Medulla oblongata (tissue), 1 donor: Measurements from ENCODE around the gene NFE2L1.
"Not testable (repeated sequence)": the region's sequence is repeated elsewhere in the genome, so short reads cannot be mapped to it uniquely, and the experiment has no call there.

Experiments used
- DNase-seq: peaks from one replicate; pipeline ENCODE4 v3.0.0-alpha.2; 2015; ENCODE audit errors: extremely low spot score

NFE2L1 gene

DNA sequence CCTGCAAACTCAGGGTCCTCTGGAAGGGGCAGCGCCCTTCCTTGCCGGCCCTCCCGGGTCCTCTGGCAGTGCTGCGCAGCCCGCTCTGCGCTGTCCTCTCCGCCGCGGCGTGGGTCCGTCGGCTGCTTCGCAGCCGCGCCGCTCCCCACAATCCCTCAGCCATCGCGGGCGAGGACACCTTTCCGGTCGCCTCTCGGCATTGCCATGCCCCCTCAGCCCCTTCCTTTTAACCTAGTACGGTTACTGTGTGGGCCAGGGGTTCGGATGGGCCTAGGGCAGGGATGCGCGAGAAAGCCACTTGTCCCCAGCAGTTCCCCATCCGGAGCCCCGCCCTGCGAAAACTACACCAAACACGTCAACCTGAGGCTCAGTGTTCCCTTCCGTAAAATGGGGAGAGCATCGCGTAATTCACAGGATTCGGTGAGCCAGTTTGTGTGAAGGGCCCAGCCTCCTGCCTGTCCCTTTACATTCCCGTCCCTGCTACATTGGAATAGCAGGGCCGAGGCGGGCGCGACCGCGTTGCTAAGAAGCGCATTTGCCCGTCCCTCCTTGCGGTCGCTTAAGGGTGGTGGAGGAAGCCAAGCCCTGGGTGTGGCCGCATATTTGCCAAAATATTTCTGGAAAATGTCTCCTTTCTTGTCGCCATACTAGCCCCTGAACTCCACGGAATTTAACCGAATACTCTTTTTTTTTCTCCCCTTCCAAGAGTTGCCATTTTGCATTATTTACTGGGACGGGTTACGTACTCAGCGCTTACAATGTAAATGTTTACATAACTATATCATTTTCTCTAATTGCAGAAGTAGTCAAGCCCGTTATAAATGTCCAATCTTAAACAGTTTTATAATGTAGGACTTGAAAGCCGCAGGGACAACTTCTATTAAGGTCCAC, 23.8 kb upstream of the NFE2L1 start:
- DNase-seq, result peak; percentile 47

GRCh38 chr17:48025040-48025903, 22.9 kb upstream of the NFE2L1 start:
- DNase-seq, result peak; percentile 99

GRCh38 chr17:48025904-48026501, 22.2 kb upstream of the NFE2L1 start:
- DNase-seq, result no peak

DNA sequence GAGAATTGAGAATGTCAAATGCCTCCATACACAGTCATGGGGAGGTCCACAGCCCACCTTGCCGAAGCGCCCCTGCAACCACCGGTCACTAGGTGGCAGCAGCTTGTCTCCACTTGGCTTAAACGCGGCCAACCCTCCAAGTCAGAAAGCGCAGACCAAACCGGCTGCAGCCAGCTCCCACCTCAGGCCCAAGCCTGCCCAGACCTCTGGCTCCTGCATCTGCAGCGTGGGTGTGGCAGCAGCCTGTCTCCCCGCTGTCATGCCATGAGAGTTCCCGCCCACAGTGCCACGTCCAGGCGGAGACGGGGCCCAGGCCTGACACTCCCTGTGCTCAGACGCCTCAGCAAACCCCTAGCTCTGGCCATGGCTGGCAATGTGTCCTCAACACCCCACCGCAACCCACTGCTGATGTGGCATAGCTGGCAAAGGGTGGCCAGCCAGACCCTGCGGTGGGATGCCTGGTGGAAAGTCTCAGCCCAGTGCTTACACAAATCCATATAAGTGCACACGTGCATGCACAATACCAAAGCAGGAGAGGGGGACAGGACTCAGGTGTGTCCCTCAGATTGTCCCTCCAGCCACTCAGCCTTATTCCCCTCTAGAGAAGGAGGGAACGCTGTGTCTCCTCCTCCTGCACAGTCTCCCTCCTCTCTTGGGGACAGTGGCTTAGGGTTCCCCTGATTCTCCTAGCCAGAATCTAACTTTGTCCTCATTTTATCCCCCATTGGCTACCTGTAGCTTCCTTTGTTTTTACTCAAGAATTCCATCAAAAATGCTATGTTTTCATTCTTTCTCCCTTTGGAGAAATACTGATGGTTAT, 21.4 kb upstream of the NFE2L1 start:
- DNase-seq, result peak; percentile 92

DNA sequence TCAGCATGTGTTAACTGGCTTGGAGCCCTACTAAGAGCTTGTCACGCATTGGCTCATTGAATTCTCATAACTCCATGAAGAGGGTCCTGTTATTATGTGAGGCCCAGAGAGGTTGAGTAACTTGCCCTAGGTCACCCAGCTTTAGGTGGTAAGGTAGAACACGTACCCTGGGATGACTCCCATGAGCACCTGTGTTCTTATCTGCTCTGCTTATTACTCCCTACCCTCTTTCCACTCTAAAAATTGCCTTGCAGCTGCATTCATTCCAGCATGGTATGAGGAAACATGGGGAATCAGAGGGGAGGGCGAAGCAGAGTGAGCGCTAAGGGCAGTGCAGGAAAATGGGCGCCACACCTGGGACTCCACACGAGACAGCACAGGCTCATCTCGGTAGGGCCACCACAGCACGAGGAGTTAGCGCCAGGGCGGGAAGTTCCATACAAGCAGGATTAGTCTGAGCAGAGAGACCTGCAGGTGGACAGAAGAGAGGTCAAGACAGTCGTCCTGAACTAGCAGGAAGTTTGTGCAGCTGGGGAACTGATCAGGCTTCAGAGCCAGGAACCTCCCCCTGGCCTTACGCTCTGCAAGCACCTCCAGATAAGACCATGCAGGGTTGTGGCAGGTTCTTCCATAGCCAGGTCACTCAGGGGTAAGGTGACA, 20.7 kb upstream of the NFE2L1 start:
- no peak for DNase-seq

GRCh38 chr17:48028736-48029135, 19.4 kb upstream of the NFE2L1 start:
- DNase-seq, result no peak

- DNase-seq, result no peak
Measured at GRCh38 chr17:48030531-48030930, 17.6 kb upstream of the NFE2L1 start.

GRCh38 chr17:48031966-48032365, 16.2 kb upstream of the NFE2L1 start:
- no peak for DNase-seq

GRCh38 chr17:48034734-48035133, 13.4 kb upstream of the NFE2L1 start:
- DNase-seq, result not testable (repeated sequence)

DNA sequence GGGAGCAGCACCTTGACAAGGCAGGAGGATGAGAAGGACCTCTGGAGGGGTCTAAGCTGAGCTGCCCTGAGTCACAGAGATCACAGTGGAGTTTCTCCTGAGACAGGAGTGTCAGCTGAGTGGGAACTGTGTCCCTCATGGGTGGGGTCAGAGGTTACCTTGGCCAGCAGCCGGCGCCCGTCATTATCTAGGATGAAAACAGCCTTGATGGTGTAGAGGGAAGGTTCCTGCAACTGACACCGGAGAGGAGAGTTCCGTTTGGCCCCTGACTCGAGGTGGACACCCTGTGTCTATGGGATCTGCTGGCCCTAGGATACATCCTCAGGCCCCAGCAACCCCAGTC, 11.5 kb upstream of the NFE2L1 start:
- DNase-seq, result no peak

- peak; percentile 46 for DNase-seq
Measured at GRCh38 chr17:48037036-48037837, 10.9 kb upstream of the NFE2L1 start, which contains the start of gene COPZ2. COPZ2 (minus strand) TSS chr17:48037797; CDS start chr17:48037777, 20 bp downstream.

- DNase-seq, result no peak
Measured at GRCh38 chr17:48037838-48038323, 10.3 kb upstream of the NFE2L1 start.

GRCh38 chr17:48038687-48039086, 9.5 kb upstream of the NFE2L1 start:
- no peak for DNase-seq

- no peak for DNase-seq
Measured at GRCh38 chr17:48043176-48043575, 5.0 kb upstream of the NFE2L1 start.

GRCh38 chr17:48044851-48045250, 3.3 kb upstream of the NFE2L1 start:
- DNase-seq, result no peak

GRCh38 chr17:48045316-48046001, 2.7 kb upstream of the NFE2L1 start:
- DNase-seq, result no peak

DNA sequence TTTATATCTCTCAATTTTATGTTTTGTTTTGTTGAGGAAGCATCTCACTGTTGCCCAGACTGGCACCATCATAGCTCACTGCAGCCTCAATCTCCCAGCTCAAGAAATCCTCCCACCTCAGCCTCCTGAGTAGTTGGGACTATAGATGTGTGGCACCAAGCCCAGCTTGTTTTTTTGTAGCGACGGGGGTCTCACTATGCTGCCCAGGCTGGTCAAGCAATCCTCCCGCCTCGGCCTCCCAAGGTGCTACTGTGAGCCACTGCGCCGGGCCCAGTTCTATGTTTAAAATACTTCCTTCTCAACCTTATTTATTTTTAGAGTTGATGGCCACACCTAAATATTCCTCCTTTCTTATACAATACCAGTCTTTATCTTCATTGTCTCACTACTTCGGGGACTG, 1.9 kb upstream of the NFE2L1 start:
- no peak for DNase-seq

DNA sequence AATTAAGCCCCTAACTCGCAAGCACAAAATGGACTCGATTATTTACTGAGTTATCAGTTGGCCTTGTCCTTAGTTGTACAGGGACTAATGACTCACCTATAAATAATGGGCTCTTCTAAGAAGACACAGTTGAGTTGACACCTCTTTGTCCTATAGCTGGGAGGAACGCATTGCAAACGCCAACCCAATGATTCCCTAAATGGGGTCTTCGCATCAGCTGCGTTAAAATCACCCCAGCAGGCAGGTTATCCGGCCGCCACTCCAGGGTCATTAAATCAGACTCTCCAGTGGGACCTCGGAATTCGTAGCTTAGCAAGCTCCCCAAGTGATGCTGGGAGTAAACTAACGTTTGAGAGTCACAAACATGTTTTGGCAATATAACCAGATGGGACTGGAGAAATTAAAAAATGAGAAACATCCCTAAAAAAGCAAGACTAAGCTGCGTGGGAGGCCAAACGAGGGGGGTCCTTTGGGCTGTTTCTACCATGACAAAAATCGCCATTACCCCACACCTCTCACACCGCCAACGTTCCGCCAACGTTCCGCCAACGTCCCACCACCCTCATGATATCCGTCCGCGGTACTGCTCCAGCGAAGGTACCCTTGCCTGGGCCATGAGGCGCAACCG, 932 bp upstream of the NFE2L1 start:
- DNase-seq, result no peak
